Skeletal muscle tissue (tissue), 4 donors: Measurements from ENCODE around the gene RFX4. TPM values are rescaled to one million over a fixed set of nuclear protein-coding genes. Genes with fewer than 3 reads are reported as not detected.

Source experiments
- H3K27ac ChIP-seq: one replicate; pipeline ENCODE4 v1.7.0; 2013; ENCODE audit warnings: mild to moderate bottlenecking, low read depth, low read length, inconsistent platforms
- H3K27me3 ChIP-seq, 3 donors: one replicate each; pipeline ENCODE4 v1.7.0; 2013; ENCODE audit warnings: low read length in 3 of 3; ENCODE audit not compliant: control insufficient read depth in 3 of 3, insufficient read depth in 3 of 3
- H3K36me3 ChIP-seq, 3 donors: one replicate each; pipeline ENCODE4 v1.7.0; 2013; ENCODE audit warnings: low read length in 3 of 3; ENCODE audit not compliant: control insufficient read depth in 3 of 3, insufficient read depth in 3 of 3
- H3K4me1 ChIP-seq, 3 donors: one replicate each; pipeline ENCODE4 v1.7.0; 2013; ENCODE audit warnings: low read length in 3 of 3, mild to moderate bottlenecking in 3 of 3; ENCODE audit not compliant: control insufficient read depth in 3 of 3, insufficient read depth in 3 of 3
- H3K4me3 ChIP-seq, 3 donors: one replicate each; pipeline ENCODE4 v1.7.0; 2013; ENCODE audit warnings: low read length in 3 of 3
- H3K9ac ChIP-seq, 3 donors: one replicate each; pipeline ENCODE4 v1.7.0; 2013; ENCODE audit warnings: low read length in 3 of 3, mild to moderate bottlenecking in 3 of 3, moderate library complexity in 2 of 3, low read depth in 1 of 3
- H3K9me3 ChIP-seq, 3 donors: one replicate each; pipeline ENCODE4 v1.7.0; 2013; ENCODE audit warnings: low read length in 3 of 3; ENCODE audit not compliant: control insufficient read depth in 3 of 3
- total RNA-seq: library from RNA; depleted of rRNA; stranded (reverse); fragments of >200 nt; gene quantifications from one replicate; pipeline ENCODE4 v1.2.3, GENCODE V29; 2014
- donor health status: Osteomylitis.

Gene RFX4
- total RNA-seq, 1 donor from 2014 or later: not detected

- no peaks in the 10 kb centered on the region for H3K27me3 ChIP-seq
- no peaks in the 10 kb centered on the region for H3K4me1 ChIP-seq
- H3K9me3 ChIP-seq: peaks cover 0 to 3% (median 0%) of the 10 kb centered on the region in 3 donors
- H3K36me3 ChIP-seq: no peaks in the 10 kb centered on the region
- no peak overlapping the region for H3K27ac ChIP-seq
- no peak overlapping the region for H3K4me3 ChIP-seq
- H3K9ac ChIP-seq: no peak overlapping the region
These were observed 114.0 kb downstream of the RFX4 start for GRCh38 chr12:106696681-106697417.

- no peak overlapping the region for H3K9ac ChIP-seq
- no peaks in the 10 kb centered on the region for H3K27me3 ChIP-seq
- H3K4me3 ChIP-seq: no peak overlapping the region
- no peak overlapping the region for H3K27ac ChIP-seq
- no peaks in the 10 kb centered on the region for H3K36me3 ChIP-seq
- peaks cover 0 to 4% (median 0%) of the 10 kb centered on the region in 3 donors for H3K9me3 ChIP-seq
- no peaks in the 10 kb centered on the region for H3K4me1 ChIP-seq
These were observed 121.3 kb downstream of the RFX4 start for GRCh38 chr12:106704081-106704480.

GRCh38 chr12:106705971-106706370, 123.2 kb downstream of the RFX4 start:
- H3K4me1 ChIP-seq: no peaks in the 10 kb centered on the region
- peaks cover 0 to 4% (median 0%) of the 10 kb centered on the region in 3 donors for H3K9me3 ChIP-seq
- no peak overlapping the region for H3K4me3 ChIP-seq
- H3K9ac ChIP-seq: no peak overlapping the region
- H3K27me3 ChIP-seq: no peaks in the 10 kb centered on the region
- H3K36me3 ChIP-seq: no peaks in the 10 kb centered on the region
- H3K27ac ChIP-seq: no peak overlapping the region

DNA sequence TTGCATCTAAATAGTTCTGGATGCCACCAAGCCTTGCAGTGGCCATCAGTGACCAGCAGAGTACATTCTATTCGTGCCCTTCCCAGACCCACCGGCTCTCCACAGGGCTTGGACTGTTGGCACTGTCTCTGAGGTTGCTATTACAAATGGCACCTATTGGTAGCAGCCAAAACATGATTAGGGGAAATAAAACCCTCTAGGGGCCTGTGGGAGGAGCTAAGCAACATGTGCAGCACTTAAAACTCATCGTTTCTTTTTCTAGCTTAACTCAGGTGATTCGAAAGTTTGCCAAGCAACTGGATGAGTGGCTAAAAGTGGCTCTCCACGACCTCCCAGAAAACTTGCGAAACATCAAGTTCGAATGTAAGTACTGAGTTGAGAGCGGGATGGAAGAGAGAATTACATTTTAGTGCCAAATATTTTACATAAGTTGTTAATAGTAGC, 126.3 kb downstream of the RFX4 start:
- Histone ChIP-seq H3K9me3 (no peaks in the 10 kb centered on the region), H3K4me1 (no peaks in the 10 kb centered on the region), H3K27me3 (no peaks in the 10 kb centered on the region), H3K27ac (no peak overlapping the region), H3K9ac (no peak overlapping the region), H3K36me3 (no peaks in the 10 kb centered on the region), H3K4me3 (no peak overlapping the region)

DNA sequence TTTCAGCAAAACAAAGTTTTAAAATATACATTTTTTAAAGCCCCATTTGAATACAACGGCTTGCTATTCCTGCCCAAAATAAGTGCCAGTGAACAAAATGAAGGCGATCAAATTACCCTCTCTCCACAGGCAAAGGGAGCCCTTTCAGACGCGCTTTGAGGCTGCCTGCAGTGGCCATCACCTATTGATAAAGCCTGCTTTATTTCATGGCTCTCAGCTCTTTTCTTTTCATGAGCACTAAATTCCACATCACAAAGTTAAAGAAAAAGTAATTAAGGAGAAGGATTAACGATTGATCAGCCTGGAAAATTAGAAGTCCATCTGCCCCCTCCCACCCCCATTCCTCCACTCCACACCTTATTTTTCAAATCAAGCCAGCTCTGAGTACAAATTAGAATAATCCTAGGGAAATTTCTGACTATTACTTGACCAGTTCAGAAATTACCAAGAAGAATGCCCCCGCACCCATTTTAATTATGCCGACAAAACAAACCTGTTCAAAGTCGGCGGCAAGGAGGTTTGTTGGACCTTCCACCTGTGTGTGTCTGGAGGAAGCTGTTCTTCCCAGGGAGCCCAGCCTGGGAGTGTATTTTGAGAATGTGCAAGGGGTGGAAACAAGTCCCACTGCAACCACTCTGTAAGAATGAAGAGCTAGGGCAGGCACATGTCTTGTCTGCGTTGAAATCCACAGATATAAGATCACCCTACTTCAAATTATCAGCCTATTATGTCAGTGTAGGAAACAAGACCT, 127.5 kb downstream of the RFX4 start:
- Histone ChIP-seq H3K9me3 (no peaks in the 10 kb centered on the region), H3K4me3 (no peak overlapping the region), H3K4me1 (no peaks in the 10 kb centered on the region), H3K27ac (no peak overlapping the region), H3K27me3 (no peaks in the 10 kb centered on the region), H3K36me3 (no peaks in the 10 kb centered on the region), H3K9ac (no peak overlapping the region)

GRCh38 chr12:106711316-106711715, 128.5 kb downstream of the RFX4 start:
- no peak overlapping the region for H3K4me3 ChIP-seq
- no peaks in the 10 kb centered on the region for H3K36me3 ChIP-seq
- H3K27ac ChIP-seq: no peak overlapping the region
- no peaks in the 10 kb centered on the region for H3K9me3 ChIP-seq
- no peaks in the 10 kb centered on the region for H3K4me1 ChIP-seq
- no peaks in the 10 kb centered on the region for H3K27me3 ChIP-seq
- H3K9ac ChIP-seq: no peak overlapping the region

GRCh38 chr12:106712768-106713167, 130.0 kb downstream of the RFX4 start:
- Histone ChIP-seq H3K27me3 (no peaks in the 10 kb centered on the region), H3K27ac (no peak overlapping the region), H3K4me1 (no peaks in the 10 kb centered on the region), H3K9ac (no peak overlapping the region), H3K9me3 (no peaks in the 10 kb centered on the region), H3K4me3 (no peak overlapping the region), H3K36me3 (no peaks in the 10 kb centered on the region)

- Histone ChIP-seq H3K9me3 (no peaks in the 10 kb centered on the region), H3K36me3 (no peaks in the 10 kb centered on the region), H3K27me3 (no peaks in the 10 kb centered on the region), H3K4me1 (no peaks in the 10 kb centered on the region), H3K27ac (no peak overlapping the region), H3K4me3 (no peak overlapping the region), H3K9ac (no peak overlapping the region)
These were observed 132.1 kb downstream of the RFX4 start for GRCh38 chr12:106714926-106715325.

DNA sequence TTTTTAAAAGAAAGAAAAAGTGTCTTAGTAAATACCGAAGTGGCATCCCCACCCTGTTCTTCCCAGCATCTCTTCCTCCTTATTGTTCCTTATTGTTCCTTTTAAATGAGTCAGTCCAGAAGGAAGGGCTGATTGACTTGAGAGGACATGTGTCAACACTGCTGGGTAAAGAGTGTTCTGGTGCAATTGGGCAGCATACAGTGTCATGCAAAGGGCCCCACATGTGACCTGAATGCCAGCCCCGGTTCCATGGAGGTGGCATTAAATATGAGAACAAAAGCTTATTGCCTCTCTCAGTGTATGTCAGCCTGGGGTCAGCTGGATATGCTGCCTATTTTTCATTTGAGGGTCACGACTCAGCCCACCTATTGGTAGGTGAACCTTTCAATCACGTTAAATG, 132.8 kb downstream of the RFX4 start:
- H3K36me3 ChIP-seq: no peaks in the 10 kb centered on the region
- no peaks in the 10 kb centered on the region for H3K4me1 ChIP-seq
- H3K9me3 ChIP-seq: no peaks in the 10 kb centered on the region
- H3K27ac ChIP-seq: no peak overlapping the region
- H3K27me3 ChIP-seq: peaks cover 0 to under 1% (median 0%) of the 10 kb centered on the region in 3 donors
- no peak overlapping the region for H3K4me3 ChIP-seq
- no peak overlapping the region for H3K9ac ChIP-seq

DNA sequence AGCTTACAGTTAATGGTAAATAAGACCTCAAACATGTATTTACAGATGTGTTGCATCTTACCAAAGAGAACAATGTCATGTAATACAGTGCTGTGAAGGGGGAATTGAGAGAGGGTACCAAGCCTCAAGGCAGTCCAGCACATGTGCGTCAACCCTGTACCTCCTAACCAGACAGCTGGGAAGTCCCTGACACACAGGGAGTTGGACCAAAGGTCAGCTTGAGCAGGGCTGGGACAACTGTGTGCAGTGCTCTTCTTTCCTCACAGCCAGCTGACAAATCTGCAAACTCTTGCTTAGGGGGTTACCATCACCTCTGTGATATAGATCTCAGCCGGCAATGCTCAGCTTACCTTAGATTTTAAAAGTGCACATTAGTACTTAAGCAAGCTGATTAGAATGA, 134.9 kb downstream of the RFX4 start:
- Histone ChIP-seq H3K27ac (no peak overlapping the region), H3K27me3 (peaks cover 0 to 3% (median 0%) of the 10 kb centered on the region in 3 donors), H3K9me3 (no peaks in the 10 kb centered on the region), H3K4me1 (no peaks in the 10 kb centered on the region), H3K4me3 (no peak overlapping the region), H3K36me3 (no peaks in the 10 kb centered on the region), H3K9ac (no peak overlapping the region)
